Thoracic aorta (tissue), 2 donors: Measurements from ENCODE around the gene PIGZ. TPM values are rescaled to one million over a fixed set of nuclear protein-coding genes. Genes with fewer than 3 reads are reported as not detected.

Experiments used
- ATAC-seq: fragments of 150-250 bp; one replicate; pipeline ENCODE4 v1.8.0; 2017; ENCODE audit warnings: low read depth; ENCODE audit not compliant: insufficient number of reproducible peaks, low FRiP score
- DNase-seq: peaks from one replicate; pipeline ENCODE4 v3.0.0-alpha.2; 2020; ENCODE audit warnings: low spot score
- H3K27ac ChIP-seq, 2 donors: fragments of 200-600 bp; sonication (generic); 1 replicate in 1 of 2; 2 replicates in 1 of 2; pipeline ENCODE4 v1.5.1; 2016; ENCODE audit warnings: mild to moderate bottlenecking in 2 of 2, moderate library complexity in 2 of 2
- H3K27me3 ChIP-seq: fragments of 200-600 bp; sonication (generic); replicated peaks from 2 replicates; pipeline ENCODE4 v1.6.0; 2016; ENCODE audit warnings: mild to moderate bottlenecking; ENCODE audit not compliant: insufficient read depth
- H3K36me3 ChIP-seq: fragments of 200-600 bp; sonication (generic); one replicate; pipeline ENCODE4 v1.5.1; 2016
- H3K4me1 ChIP-seq, 2 donors: fragments of 200-600 bp; sonication (generic); 1 replicate in 1 of 2; 2 replicates in 1 of 2; pipeline versions ENCODE4 v1.5.1 to v1.6.0; 2016; ENCODE audit warnings: low read depth in 2 of 2, mild to moderate bottlenecking in 1 of 2; ENCODE audit not compliant: control insufficient read depth in 1 of 2
- H3K4me3 ChIP-seq: fragments of 200-600 bp; sonication (generic); 2 replicates; pipeline ENCODE4 v1.5.1; 2016; ENCODE audit warnings: mild to moderate bottlenecking
- H3K9me3 ChIP-seq: fragments of 200-600 bp; sonication (generic); 2 replicates; pipeline ENCODE4 v1.5.1; 2016
- CTCF ChIP-seq: fragments of 200-600 bp; sonication (generic); IDR thresholded peaks from one replicate; pipeline ENCODE4 v1.5.1; 2019; ENCODE audit warnings: antibody characterized with exemption
- total RNA-seq, 2 donors: library from RNA; depleted of rRNA; stranded (reverse); fragments of >200 nt; gene quantifications; one replicate each; pipeline versions ENCODE4 v1.1.0 to v1.2.3, GENCODE V29; 2016

PIGZ gene
- total RNA-seq, 2 donors from 2014 or later: 11.0 to 17.4 TPM

GRCh38 chr3:196965804-196966173, 2.8 kb downstream of the PIGZ start:
- ATAC-seq (no peak), DNase-seq (no peak)
- Histone ChIP-seq H3K4me1 (peaks cover 7% of the 10 kb centered on the region in 2 donors), H3K36me3 (no peaks in the 10 kb centered on the region), H3K27ac (no peak overlapping the region), H3K27me3 (no peaks in the 10 kb centered on the region), H3K9me3 (no peaks in the 10 kb centered on the region), H3K4me3 (no peak overlapping the region)
- TF ChIP-seq CTCF: no peak

- no peak for ATAC-seq
- DNase-seq: no peak
- Histone ChIP-seq H3K9me3 (no peaks in the 10 kb centered on the region), H3K27ac (no peak overlapping the region), H3K36me3 (no peaks in the 10 kb centered on the region), H3K27me3 (no peaks in the 10 kb centered on the region), H3K4me3 (no peak overlapping the region), H3K4me1 (peaks cover 7% of the 10 kb centered on the region in 2 donors)
- TF ChIP-seq CTCF: no peak
Measured at GRCh38 chr3:196965112-196965803, 3.4 kb downstream of the PIGZ start.

- Histone ChIP-seq H3K36me3 (no peaks in the 10 kb centered on the region), H3K27me3 (no peaks in the 10 kb centered on the region), H3K27ac (no peak overlapping the region), H3K9me3 (no peaks in the 10 kb centered on the region), H3K4me1 (peaks cover 7% of the 10 kb centered on the region in 2 donors), H3K4me3 (no peak overlapping the region)
- no peak for TF ChIP-seq CTCF
- no peak for ATAC-seq
- no peak for DNase-seq
Measured at GRCh38 chr3:196963631-196963953, 5.0 kb downstream of the PIGZ start.

GRCh38 chr3:196962930-196963630, 5.6 kb downstream of the PIGZ start:
- DNase-seq (no peak), ATAC-seq (no peak)
- H3K36me3 ChIP-seq: no peaks in the 10 kb centered on the region
- H3K4me1 ChIP-seq: peaks cover 5% of the 10 kb centered on the region in 2 donors
- H3K27me3 ChIP-seq: no peaks in the 10 kb centered on the region
- TF ChIP-seq CTCF: no peak
- H3K9me3 ChIP-seq: no peaks in the 10 kb centered on the region
- H3K27ac ChIP-seq: no peak overlapping the region
- no peak overlapping the region for H3K4me3 ChIP-seq

GRCh38 chr3:196962108-196962929, 6.3 kb downstream of the PIGZ start:
- Histone ChIP-seq H3K27ac (no peak overlapping the region), H3K9me3 (no peaks in the 10 kb centered on the region), H3K36me3 (no peaks in the 10 kb centered on the region), H3K4me1 (no peaks in the 10 kb centered on the region), H3K4me3 (no peak overlapping the region), H3K27me3 (no peaks in the 10 kb centered on the region)
- ATAC-seq (no peak), DNase-seq (no peak)
- no peak for TF ChIP-seq CTCF
